ENCODE results near the gene PROSER3. TPM values are rescaled to one million over a fixed set of nuclear protein-coding genes. Genes with fewer than 3 reads are reported as not detected.

Gene PROSER3
- total and polyA plus RNA-seq, 9 of the 15 experiments (the other 6 are each of a cell fraction or from before 2014, with no cell fraction given) = 1.0 to 39.5 (median 5.1) TPM

- Histone ChIP-seq H4K20me1 (replicated peaks; ENCODE audit: control insufficient read depth, insufficient read depth, low read length) (no peaks in the 10 kb centered on the region), H3K4me1 (replicated peaks in 1 of 2; ENCODE audit: control insufficient read depth in 2 of 2, insufficient read depth in 2 of 2, low read length in 2 of 2) (peaks cover 0 to 60% of the 10 kb centered on the region in 2 experiments; a peak in 3 of 5 replicates), H3K36me3 (ENCODE audit: control insufficient read depth, insufficient read depth, low read length) (no peaks in the 10 kb centered on the region), H3K27me3 (ENCODE audit: control insufficient read depth in 2 of 2, insufficient read depth in 2 of 2, low read length in 2 of 2) (no peaks in the 10 kb centered on the region), H3K79me2 (ENCODE audit: control insufficient read depth, insufficient read depth, low read length) (no peaks in the 10 kb centered on the region), H2AFZ (ENCODE audit: low read depth, low read length) (no peak overlapping the region), H3K4me2 (ENCODE audit: insufficient read depth, low read length) (no peak overlapping the region), H3K9ac (ENCODE audit: insufficient read depth in 1 of 2, low read depth in 2 of 2, low read length in 2 of 2) (no peak overlapping the region), H3K9me1 (ENCODE audit: control insufficient read depth, insufficient read depth, low read length) (no peaks in the 10 kb centered on the region), H3K9me3 (replicated peaks; ENCODE audit: control insufficient read depth, insufficient read depth, low read depth, low read length) (no peaks in the 10 kb centered on the region), H3K27ac (ENCODE audit: extremely low read depth, low read depth, low read length) (no peak overlapping the region), H3K4me3 (no peak overlapping the region)
- DNase-seq (ENCODE audit: extremely low read depth in 1 of 4, low spot score in 3 of 4) (no peak), ATAC-seq (no peak), FAIRE-seq (no peak)
- intact Hi-C loops (cut with micrococcal nuclease) = no loop called here
- 28% methylated on average over 5 of the region's 12 CpGs for WGBS (ENCODE audit: insufficient coverage, low coverage, missing lambda C conversion rate)
- CTCF ChIA-PET (ENCODE audit: low intra/inter-chr PET ratio) = no interaction called here
- in situ Hi-C loops (cut with MboI) = no loop called here
- BruUV-seq (replicated peaks) = no TSS peak
- TF ChIP-seq NR4A1 (CRISPR knock-in tag; IDR thresholded peaks at IDR 0.05) (no peak), NR4A1 (tag; IDR thresholded peaks at IDR 0.05) (no peak), ZHX1 (conservative IDR thresholded peaks at IDR 0.05; ENCODE audit: low read length) (no peak), RBM39 (optimal IDR thresholded peaks at IDR 0.05; ENCODE audit: low read depth, low read length) (no peak), HINFP (tag; conservative IDR thresholded peaks at IDR 0.05; ENCODE audit: low read depth) (no peak)
- POLR2A ChIA-PET = interaction anchor here (1.2 to 1.3 kb wide), 2 partner anchors 11 to 22 kb away, joined by 3 read pairs; no protein-coding TSS in a partner anchor
These were observed 30.4 kb downstream of the PROSER3 start for GRCh38 chr19:35788205-35788960.

All from K562 (cell line).